GM23338 (cell line): ENCODE results near the gene TRIO.

ENCODE experiments used
- CREB1 ChIP-seq: fragments of 250-450 bp; sonication (Bioruptor Pico); IDR thresholded peaks from 2 replicates; pipeline ENCODE4 v1.5.0; 2020; ENCODE audit warnings: low read depth, mild to moderate bottlenecking, moderate library complexity
- EZH2 ChIP-seq: fragments of 200-600 bp; sonication (generic); IDR thresholded peaks from one replicate; pipeline ENCODE4 v1.8.0; 2017; ENCODE audit warnings: antibody characterized with exemption, mild to moderate bottlenecking, low read depth; ENCODE audit not compliant: unreplicated experiment
- EZH2phosphoT487 ChIP-seq: fragments of 200-600 bp; sonication (generic); IDR thresholded peaks from one replicate; pipeline ENCODE4 v1.8.1; 2018; ENCODE audit warnings: antibody characterized with exemption; ENCODE audit not compliant: unreplicated experiment
- JUNB ChIP-seq: IDR thresholded peaks from one replicate; pipeline ENCODE4 v1.6.1; 2016; ENCODE audit warnings: antibody characterized with exemption; ENCODE audit not compliant: unreplicated experiment
- NANOG ChIP-seq: IDR thresholded peaks from 2 replicates; pipeline ENCODE4 v1.6.1; 2016; ENCODE audit warnings: antibody characterized with exemption, borderline replicate concordance
- POLR2AphosphoS5 ChIP-seq: IDR thresholded peaks from 2 replicates; pipeline ENCODE4 v1.6.1; 2016; ENCODE audit warnings: antibody characterized with exemption, low read depth
- ZNF114 ChIP-seq: fragments of 250-450 bp; sonication (Bioruptor Pico); IDR thresholded peaks from 2 replicates; pipeline ENCODE4 v1.5.0; 2020; ENCODE audit warnings: mild to moderate bottlenecking, moderate library complexity
- ZNF331 ChIP-seq: fragments of 250-450 bp; sonication (Bioruptor Pico); IDR thresholded peaks from 2 replicates; pipeline ENCODE4 v1.5.0; 2020; ENCODE audit warnings: low read depth, mild to moderate bottlenecking, moderate library complexity
- TF ChIP-seq, protein P1 (sequence below), 2 experiments: fragments of 200-600 bp in 1 of 2; sonication (generic) in 1 of 2; conservative IDR thresholded peaks; 2 replicates each; pipeline versions ENCODE4 v1.5.1 to v1.6.1; 2016 to 2017; ENCODE audit warnings: antibody characterized with exemption in 2 of 2, low read depth in 2 of 2, mild to moderate bottlenecking in 2 of 2, moderate library complexity in 1 of 2
- TF ChIP-seq, protein P2 (sequence below): IDR thresholded peaks from one replicate; pipeline ENCODE4 v1.6.1; 2018; ENCODE audit warnings: antibody characterized with exemption; ENCODE audit not compliant: unreplicated experiment
- TF ChIP-seq, protein P3 (sequence below): IDR thresholded peaks from 2 replicates; pipeline ENCODE4 v1.6.1; 2016; ENCODE audit warnings: antibody characterized with exemption
- TF ChIP-seq, protein P4 (sequence below): fragments of 250-450 bp; sonication (Bioruptor Pico); IDR thresholded peaks from 2 replicates; pipeline ENCODE4 v1.5.0; 2020; ENCODE audit warnings: mild to moderate bottlenecking, moderate library complexity

DNA sequence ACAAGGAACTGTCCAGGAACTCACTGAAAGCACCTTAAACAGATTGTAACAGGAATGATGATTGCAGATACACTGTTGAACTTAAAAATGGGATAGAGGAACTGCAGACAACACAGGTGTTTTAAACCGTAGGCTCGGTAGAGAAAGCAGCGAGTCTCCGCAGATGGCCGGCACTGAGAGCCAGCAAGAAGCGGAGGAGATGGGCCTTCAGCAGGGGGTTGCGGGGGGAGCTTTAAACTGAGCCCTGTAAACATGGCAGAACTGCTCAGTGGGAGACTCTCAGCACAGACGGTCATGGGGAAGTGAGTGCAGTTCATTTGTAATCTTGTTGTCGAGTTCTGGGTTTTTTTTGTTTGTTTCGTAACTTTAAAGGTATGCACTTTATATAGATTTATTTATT is 283.4 kb downstream of the TRIO start:
- TF ChIP-seq EZH2 (no peak), POLR2AphosphoS5 (no peak), EZH2phosphoT487 (no peak), CREB1 (CRISPR knock-in tag) (no peak), JUNB (no peak), NANOG (no peak), ZNF114 (CRISPR knock-in tag) (no peak), ZNF331 (CRISPR knock-in tag) (no peak)
- TF ChIP-seq, protein P1, sequence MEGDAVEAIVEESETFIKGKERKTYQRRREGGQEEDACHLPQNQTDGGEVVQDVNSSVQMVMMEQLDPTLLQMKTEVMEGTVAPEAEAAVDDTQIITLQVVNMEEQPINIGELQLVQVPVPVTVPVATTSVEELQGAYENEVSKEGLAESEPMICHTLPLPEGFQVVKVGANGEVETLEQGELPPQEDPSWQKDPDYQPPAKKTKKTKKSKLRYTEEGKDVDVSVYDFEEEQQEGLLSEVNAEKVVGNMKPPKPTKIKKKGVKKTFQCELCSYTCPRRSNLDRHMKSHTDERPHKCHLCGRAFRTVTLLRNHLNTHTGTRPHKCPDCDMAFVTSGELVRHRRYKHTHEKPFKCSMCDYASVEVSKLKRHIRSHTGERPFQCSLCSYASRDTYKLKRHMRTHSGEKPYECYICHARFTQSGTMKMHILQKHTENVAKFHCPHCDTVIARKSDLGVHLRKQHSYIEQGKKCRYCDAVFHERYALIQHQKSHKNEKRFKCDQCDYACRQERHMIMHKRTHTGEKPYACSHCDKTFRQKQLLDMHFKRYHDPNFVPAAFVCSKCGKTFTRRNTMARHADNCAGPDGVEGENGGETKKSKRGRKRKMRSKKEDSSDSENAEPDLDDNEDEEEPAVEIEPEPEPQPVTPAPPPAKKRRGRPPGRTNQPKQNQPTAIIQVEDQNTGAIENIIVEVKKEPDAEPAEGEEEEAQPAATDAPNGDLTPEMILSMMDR (conservative IDR thresholded peaks at IDR 0.05; ENCODE audit: low read depth in 2 of 2) = no peak
- TF ChIP-seq, protein P2, sequence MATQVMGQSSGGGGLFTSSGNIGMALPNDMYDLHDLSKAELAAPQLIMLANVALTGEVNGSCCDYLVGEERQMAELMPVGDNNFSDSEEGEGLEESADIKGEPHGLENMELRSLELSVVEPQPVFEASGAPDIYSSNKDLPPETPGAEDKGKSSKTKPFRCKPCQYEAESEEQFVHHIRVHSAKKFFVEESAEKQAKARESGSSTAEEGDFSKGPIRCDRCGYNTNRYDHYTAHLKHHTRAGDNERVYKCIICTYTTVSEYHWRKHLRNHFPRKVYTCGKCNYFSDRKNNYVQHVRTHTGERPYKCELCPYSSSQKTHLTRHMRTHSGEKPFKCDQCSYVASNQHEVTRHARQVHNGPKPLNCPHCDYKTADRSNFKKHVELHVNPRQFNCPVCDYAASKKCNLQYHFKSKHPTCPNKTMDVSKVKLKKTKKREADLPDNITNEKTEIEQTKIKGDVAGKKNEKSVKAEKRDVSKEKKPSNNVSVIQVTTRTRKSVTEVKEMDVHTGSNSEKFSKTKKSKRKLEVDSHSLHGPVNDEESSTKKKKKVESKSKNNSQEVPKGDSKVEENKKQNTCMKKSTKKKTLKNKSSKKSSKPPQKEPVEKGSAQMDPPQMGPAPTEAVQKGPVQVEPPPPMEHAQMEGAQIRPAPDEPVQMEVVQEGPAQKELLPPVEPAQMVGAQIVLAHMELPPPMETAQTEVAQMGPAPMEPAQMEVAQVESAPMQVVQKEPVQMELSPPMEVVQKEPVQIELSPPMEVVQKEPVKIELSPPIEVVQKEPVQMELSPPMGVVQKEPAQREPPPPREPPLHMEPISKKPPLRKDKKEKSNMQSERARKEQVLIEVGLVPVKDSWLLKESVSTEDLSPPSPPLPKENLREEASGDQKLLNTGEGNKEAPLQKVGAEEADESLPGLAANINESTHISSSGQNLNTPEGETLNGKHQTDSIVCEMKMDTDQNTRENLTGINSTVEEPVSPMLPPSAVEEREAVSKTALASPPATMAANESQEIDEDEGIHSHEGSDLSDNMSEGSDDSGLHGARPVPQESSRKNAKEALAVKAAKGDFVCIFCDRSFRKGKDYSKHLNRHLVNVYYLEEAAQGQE = no peak
- TF ChIP-seq, protein P3, sequence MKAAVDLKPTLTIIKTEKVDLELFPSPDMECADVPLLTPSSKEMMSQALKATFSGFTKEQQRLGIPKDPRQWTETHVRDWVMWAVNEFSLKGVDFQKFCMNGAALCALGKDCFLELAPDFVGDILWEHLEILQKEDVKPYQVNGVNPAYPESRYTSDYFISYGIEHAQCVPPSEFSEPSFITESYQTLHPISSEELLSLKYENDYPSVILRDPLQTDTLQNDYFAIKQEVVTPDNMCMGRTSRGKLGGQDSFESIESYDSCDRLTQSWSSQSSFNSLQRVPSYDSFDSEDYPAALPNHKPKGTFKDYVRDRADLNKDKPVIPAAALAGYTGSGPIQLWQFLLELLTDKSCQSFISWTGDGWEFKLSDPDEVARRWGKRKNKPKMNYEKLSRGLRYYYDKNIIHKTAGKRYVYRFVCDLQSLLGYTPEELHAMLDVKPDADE = no peak
- TF ChIP-seq, protein P4, sequence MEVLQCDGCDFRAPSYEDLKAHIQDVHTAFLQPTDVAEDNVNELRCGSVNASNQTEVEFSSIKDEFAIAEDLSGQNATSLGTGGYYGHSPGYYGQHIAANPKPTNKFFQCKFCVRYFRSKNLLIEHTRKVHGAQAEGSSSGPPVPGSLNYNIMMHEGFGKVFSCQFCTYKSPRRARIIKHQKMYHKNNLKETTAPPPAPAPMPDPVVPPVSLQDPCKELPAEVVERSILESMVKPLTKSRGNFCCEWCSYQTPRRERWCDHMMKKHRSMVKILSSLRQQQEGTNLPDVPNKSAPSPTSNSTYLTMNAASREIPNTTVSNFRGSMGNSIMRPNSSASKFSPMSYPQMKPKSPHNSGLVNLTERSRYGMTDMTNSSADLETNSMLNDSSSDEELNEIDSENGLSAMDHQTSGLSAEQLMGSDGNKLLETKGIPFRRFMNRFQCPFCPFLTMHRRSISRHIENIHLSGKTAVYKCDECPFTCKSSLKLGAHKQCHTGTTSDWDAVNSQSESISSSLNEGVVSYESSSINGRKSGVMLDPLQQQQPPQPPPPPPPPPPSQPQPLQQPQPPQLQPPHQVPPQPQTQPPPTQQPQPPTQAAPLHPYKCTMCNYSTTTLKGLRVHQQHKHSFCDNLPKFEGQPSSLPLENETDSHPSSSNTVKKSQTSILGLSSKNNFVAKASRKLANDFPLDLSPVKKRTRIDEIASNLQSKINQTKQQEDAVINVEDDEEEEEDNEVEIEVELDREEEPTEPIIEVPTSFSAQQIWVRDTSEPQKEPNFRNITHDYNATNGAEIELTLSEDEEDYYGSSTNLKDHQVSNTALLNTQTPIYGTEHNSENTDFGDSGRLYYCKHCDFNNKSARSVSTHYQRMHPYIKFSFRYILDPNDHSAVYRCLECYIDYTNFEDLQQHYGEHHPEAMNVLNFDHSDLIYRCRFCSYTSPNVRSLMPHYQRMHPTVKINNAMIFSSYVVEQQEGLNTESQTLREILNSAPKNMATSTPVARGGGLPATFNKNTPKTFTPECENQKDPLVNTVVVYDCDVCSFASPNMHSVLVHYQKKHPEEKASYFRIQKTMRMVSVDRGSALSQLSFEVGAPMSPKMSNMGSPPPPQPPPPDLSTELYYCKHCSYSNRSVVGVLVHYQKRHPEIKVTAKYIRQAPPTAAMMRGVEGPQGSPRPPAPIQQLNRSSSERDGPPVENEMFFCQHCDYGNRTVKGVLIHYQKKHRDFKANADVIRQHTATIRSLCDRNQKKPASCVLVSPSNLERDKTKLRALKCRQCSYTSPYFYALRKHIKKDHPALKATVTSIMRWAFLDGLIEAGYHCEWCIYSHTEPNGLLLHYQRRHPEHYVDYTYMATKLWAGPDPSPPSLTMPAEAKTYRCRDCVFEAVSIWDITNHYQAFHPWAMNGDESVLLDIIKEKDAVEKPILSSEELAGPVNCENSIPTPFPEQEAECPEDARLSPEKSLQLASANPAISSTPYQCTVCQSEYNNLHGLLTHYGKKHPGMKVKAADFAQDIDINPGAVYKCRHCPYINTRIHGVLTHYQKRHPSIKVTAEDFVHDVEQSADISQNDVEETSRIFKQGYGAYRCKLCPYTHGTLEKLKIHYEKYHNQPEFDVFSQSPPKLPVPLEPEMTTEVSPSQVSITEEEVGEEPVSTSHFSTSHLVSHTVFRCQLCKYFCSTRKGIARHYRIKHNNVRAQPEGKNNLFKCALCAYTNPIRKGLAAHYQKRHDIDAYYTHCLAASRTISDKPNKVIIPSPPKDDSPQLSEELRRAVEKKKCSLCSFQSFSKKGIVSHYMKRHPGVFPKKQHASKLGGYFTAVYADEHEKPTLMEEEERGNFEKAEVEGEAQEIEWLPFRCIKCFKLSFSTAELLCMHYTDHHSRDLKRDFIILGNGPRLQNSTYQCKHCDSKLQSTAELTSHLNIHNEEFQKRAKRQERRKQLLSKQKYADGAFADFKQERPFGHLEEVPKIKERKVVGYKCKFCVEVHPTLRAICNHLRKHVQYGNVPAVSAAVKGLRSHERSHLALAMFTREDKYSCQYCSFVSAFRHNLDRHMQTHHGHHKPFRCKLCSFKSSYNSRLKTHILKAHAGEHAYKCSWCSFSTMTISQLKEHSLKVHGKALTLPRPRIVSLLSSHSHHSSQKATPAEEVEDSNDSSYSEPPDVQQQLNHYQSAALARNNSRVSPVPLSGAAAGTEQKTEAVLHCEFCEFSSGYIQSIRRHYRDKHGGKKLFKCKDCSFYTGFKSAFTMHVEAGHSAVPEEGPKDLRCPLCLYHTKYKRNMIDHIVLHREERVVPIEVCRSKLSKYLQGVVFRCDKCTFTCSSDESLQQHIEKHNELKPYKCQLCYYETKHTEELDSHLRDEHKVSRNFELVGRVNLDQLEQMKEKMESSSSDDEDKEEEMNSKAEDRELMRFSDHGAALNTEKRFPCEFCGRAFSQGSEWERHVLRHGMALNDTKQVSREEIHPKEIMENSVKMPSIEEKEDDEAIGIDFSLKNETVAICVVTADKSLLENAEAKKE (CRISPR knock-in tag) = no peak
